Vagina (tissue), 2 donors: ENCODE measurements around the gene SLC25A5.

Source experiments
- POLR2A ChIP-seq, 2 donors: fragments of 450-650 bp; IDR thresholded peaks; one replicate each; pipeline ENCODE4 v1.6.1; 2017; ENCODE audit warnings: antibody characterized with exemption in 2 of 2, mild to moderate bottlenecking in 2 of 2, moderate library complexity in 2 of 2
- TF ChIP-seq, protein P1 (sequence below), 3 experiments: fragments of 450-650 bp in 2 of 3; fragments of 200-600 bp in 1 of 3; sonication (generic) in 1 of 3; IDR thresholded peaks; one replicate each; pipeline ENCODE4 v1.5.1; 2017 to 2019; ENCODE audit warnings: antibody characterized with exemption in 3 of 3, mild to moderate bottlenecking in 2 of 3, moderate library complexity in 2 of 3

DNA sequence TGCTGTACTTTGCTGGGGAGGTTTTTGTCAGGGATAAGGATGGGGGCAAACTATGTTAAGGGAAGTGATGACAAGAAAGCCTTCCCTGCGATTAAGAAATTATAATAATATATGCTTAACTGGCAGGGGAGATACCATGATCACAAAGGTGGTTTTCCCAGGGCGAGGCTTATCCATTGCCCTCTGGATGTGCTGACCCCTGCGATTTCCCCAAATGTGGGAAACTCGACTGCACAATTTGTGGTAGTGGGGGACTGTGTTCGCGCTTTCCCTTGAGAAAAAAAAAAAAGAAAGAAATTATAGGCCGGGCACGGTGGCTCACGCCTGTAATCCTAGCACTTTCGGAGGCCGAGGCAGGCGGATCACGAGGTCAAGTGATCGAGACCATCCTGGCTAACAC is 44.6 kb upstream of the SLC25A5 start:
- TF ChIP-seq, protein P1, sequence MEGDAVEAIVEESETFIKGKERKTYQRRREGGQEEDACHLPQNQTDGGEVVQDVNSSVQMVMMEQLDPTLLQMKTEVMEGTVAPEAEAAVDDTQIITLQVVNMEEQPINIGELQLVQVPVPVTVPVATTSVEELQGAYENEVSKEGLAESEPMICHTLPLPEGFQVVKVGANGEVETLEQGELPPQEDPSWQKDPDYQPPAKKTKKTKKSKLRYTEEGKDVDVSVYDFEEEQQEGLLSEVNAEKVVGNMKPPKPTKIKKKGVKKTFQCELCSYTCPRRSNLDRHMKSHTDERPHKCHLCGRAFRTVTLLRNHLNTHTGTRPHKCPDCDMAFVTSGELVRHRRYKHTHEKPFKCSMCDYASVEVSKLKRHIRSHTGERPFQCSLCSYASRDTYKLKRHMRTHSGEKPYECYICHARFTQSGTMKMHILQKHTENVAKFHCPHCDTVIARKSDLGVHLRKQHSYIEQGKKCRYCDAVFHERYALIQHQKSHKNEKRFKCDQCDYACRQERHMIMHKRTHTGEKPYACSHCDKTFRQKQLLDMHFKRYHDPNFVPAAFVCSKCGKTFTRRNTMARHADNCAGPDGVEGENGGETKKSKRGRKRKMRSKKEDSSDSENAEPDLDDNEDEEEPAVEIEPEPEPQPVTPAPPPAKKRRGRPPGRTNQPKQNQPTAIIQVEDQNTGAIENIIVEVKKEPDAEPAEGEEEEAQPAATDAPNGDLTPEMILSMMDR (IDR thresholded peaks at IDR 0.05) = no peak
- TF ChIP-seq POLR2A (IDR thresholded peaks at IDR 0.05) = no peak
